ENCODE data around the gene GGT7. TPM values are rescaled to one million over a fixed set of nuclear protein-coding genes. Genes with fewer than 3 reads are reported as not detected.
"Not testable (repeated sequence)": the region's sequence is repeated elsewhere in the genome, so short reads cannot be mapped to it uniquely, and the experiment has no call there.

Gene GGT7
- total RNA-seq, 1 donor from 2014 or later: 2.6 TPM

- Histone ChIP-seq H3K36me3 (ENCODE audit: control insufficient read depth in 3 of 3, insufficient read depth in 3 of 3, low read length in 3 of 3) (no peaks in the 10 kb centered on the region), H3K27ac (ENCODE audit: low read depth, low read length) (peak overlapping the region; percentile 75), H3K4me3 (ENCODE audit: low read length in 3 of 3) (peak overlapping the region; percentile 96 to 99 (median 99)), H3K9ac (ENCODE audit: low read depth in 1 of 3, low read length in 3 of 3) (peak overlapping the region; percentile 90 to 97 (median 97)), H3K9me3 (ENCODE audit: control insufficient read depth in 3 of 3, low read length in 3 of 3) (no peaks in the 10 kb centered on the region), H3K4me1 (ENCODE audit: control insufficient read depth in 3 of 3, insufficient read depth in 3 of 3, low read length in 3 of 3) (peaks cover 20 to 32% (median 23%) of the 10 kb centered on the region in 3 donors), H3K27me3 (ENCODE audit: control insufficient read depth in 3 of 3, insufficient read depth in 3 of 3, low read length in 3 of 3) (no peaks in the 10 kb centered on the region)
Observed at GRCh38 chr20:34824452-34824805, 48.2 kb downstream of the GGT7 start.

DNA sequence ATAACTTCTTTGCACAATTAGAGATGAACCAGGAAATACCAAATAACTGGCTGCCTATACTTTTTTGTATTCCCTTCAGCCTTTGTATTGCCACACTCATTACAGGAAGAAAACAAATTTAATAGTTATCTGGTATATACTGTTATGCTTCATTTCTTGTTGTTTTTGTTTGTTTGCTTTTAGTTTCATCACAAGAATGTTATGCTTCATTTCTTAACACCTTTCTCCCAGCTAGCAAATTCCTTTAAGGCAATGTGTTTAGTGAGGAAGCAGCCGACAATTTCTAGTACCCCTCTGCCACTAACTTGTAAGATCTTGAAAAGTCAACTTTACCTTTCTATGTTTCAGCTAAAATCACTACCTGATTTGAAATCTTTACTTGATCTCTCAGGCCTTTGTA lies 48.6 kb downstream of the GGT7 start:
- H3K27me3 ChIP-seq (ENCODE audit: control insufficient read depth in 3 of 3, insufficient read depth in 3 of 3, low read length in 3 of 3): no peaks in the 10 kb centered on the region
- no peaks in the 10 kb centered on the region for H3K9me3 ChIP-seq (ENCODE audit: control insufficient read depth in 3 of 3, low read length in 3 of 3)
- H3K36me3 ChIP-seq (ENCODE audit: control insufficient read depth in 3 of 3, insufficient read depth in 3 of 3, low read length in 3 of 3): no peaks in the 10 kb centered on the region
- peaks cover 20 to 32% (median 23%) of the 10 kb centered on the region in 3 donors for H3K4me1 ChIP-seq (ENCODE audit: control insufficient read depth in 3 of 3, insufficient read depth in 3 of 3, low read length in 3 of 3)
- peak overlapping the region; percentile 96 to 99 (median 99) for H3K4me3 ChIP-seq (ENCODE audit: low read length in 3 of 3)
- peak overlapping the region; percentile 90 to 97 (median 97) for H3K9ac ChIP-seq (ENCODE audit: low read depth in 1 of 3, low read length in 3 of 3)
- peak overlapping the region; percentile 75 for H3K27ac ChIP-seq (ENCODE audit: low read depth, low read length)

- Histone ChIP-seq H3K4me1 (ENCODE audit: control insufficient read depth in 3 of 3, insufficient read depth in 3 of 3, low read length in 3 of 3) (peaks cover 20 to 31% (median 25%) of the 10 kb centered on the region in 3 donors), H3K9me3 (ENCODE audit: control insufficient read depth in 3 of 3, low read length in 3 of 3) (no peaks in the 10 kb centered on the region)
Observed at GRCh38 chr20:34820805-34821578, 51.7 kb downstream of the GGT7 start.

GRCh38 chr20:34817801-34818200 lies 54.9 kb downstream of the GGT7 start:
- Histone ChIP-seq H3K9me3 (ENCODE audit: control insufficient read depth in 3 of 3, low read length in 3 of 3) (no peaks in the 10 kb centered on the region), H3K4me1 (ENCODE audit: control insufficient read depth in 3 of 3, insufficient read depth in 3 of 3, low read length in 3 of 3) (peaks cover 9 to 15% (median 14%) of the 10 kb centered on the region in 3 donors), H3K27ac (ENCODE audit: low read depth, low read length) (no peak overlapping the region), H3K27me3 (ENCODE audit: control insufficient read depth in 3 of 3, insufficient read depth in 3 of 3, low read length in 3 of 3) (no peaks in the 10 kb centered on the region), H3K9ac (ENCODE audit: low read depth in 1 of 3, low read length in 3 of 3) (no peak overlapping the region), H3K4me3 (ENCODE audit: low read length in 3 of 3) (no peak overlapping the region), H3K36me3 (ENCODE audit: control insufficient read depth in 3 of 3, insufficient read depth in 3 of 3, low read length in 3 of 3) (no peaks in the 10 kb centered on the region)

More at GRCh38 chr20:34820805-34821578, 51.7 kb downstream of the GGT7 start:
- no peaks in the 10 kb centered on the region for H3K27me3 ChIP-seq (ENCODE audit: control insufficient read depth in 3 of 3, insufficient read depth in 3 of 3, low read length in 3 of 3)
- H3K4me3 ChIP-seq (ENCODE audit: low read length in 3 of 3): no peak overlapping the region
- H3K27ac ChIP-seq (ENCODE audit: low read depth, low read length): no peak overlapping the region
- H3K36me3 ChIP-seq (ENCODE audit: control insufficient read depth in 3 of 3, insufficient read depth in 3 of 3, low read length in 3 of 3): no peaks in the 10 kb centered on the region
- no peak overlapping the region for H3K9ac ChIP-seq (ENCODE audit: low read depth in 1 of 3, low read length in 3 of 3)

GRCh38 chr20:34817072-34817471 lies 55.6 kb downstream of the GGT7 start:
- no peak overlapping the region for H3K4me3 ChIP-seq (ENCODE audit: low read length in 3 of 3)
- no peak overlapping the region for H3K27ac ChIP-seq (ENCODE audit: low read depth, low read length)
- no peaks in the 10 kb centered on the region for H3K27me3 ChIP-seq (ENCODE audit: control insufficient read depth in 3 of 3, insufficient read depth in 3 of 3, low read length in 3 of 3)
- no peaks in the 10 kb centered on the region for H3K36me3 ChIP-seq (ENCODE audit: control insufficient read depth in 3 of 3, insufficient read depth in 3 of 3, low read length in 3 of 3)
- peaks cover 4 to 10% (median 9%) of the 10 kb centered on the region in 3 donors for H3K4me1 ChIP-seq (ENCODE audit: control insufficient read depth in 3 of 3, insufficient read depth in 3 of 3, low read length in 3 of 3)
- no peak overlapping the region for H3K9ac ChIP-seq (ENCODE audit: low read depth in 1 of 3, low read length in 3 of 3)
- no peaks in the 10 kb centered on the region for H3K9me3 ChIP-seq (ENCODE audit: control insufficient read depth in 3 of 3, low read length in 3 of 3)

GRCh38 chr20:34815636-34816035 lies 57.0 kb downstream of the GGT7 start:
- no peaks in the 10 kb centered on the region for H3K27me3 ChIP-seq (ENCODE audit: control insufficient read depth in 3 of 3, insufficient read depth in 3 of 3, low read length in 3 of 3)
- H3K9ac ChIP-seq (ENCODE audit: low read depth in 1 of 3, low read length in 3 of 3): no peak overlapping the region
- no peaks in the 10 kb centered on the region for H3K9me3 ChIP-seq (ENCODE audit: control insufficient read depth in 3 of 3, low read length in 3 of 3)
- no peak overlapping the region for H3K4me3 ChIP-seq (ENCODE audit: low read length in 3 of 3)
- no peaks in the 10 kb centered on the region for H3K36me3 ChIP-seq (ENCODE audit: control insufficient read depth in 3 of 3, insufficient read depth in 3 of 3, low read length in 3 of 3)
- H3K27ac ChIP-seq (ENCODE audit: low read depth, low read length): no peak overlapping the region
- peaks cover 0 to 4% (median 2%) of the 10 kb centered on the region in 3 donors for H3K4me1 ChIP-seq (ENCODE audit: control insufficient read depth in 3 of 3, insufficient read depth in 3 of 3, low read length in 3 of 3)

- Histone ChIP-seq H3K4me1 (ENCODE audit: control insufficient read depth in 3 of 3, insufficient read depth in 3 of 3, low read length in 3 of 3) (peaks cover 0 to 2% (median 0%) of the 10 kb centered on the region in 3 donors), H3K9me3 (ENCODE audit: control insufficient read depth in 3 of 3, low read length in 3 of 3) (no peaks in the 10 kb centered on the region), H3K9ac (ENCODE audit: low read depth in 1 of 3, low read length in 3 of 3) (no peak overlapping the region), H3K4me3 (ENCODE audit: low read length in 3 of 3) (no peak overlapping the region), H3K27me3 (ENCODE audit: control insufficient read depth in 3 of 3, insufficient read depth in 3 of 3, low read length in 3 of 3) (no peaks in the 10 kb centered on the region), H3K27ac (ENCODE audit: low read depth, low read length) (no peak overlapping the region), H3K36me3 (ENCODE audit: control insufficient read depth in 3 of 3, insufficient read depth in 3 of 3, low read length in 3 of 3) (no peaks in the 10 kb centered on the region)
Observed at GRCh38 chr20:34808583-34808982, 64.1 kb downstream of the GGT7 start.

GRCh38 chr20:34807944-34808465 lies 64.7 kb downstream of the GGT7 start:
- H3K9me3 ChIP-seq (ENCODE audit: control insufficient read depth in 3 of 3, low read length in 3 of 3); H3K4me1 ChIP-seq (ENCODE audit: control insufficient read depth in 3 of 3, insufficient read depth in 3 of 3, low read length in 3 of 3); H3K4me3 ChIP-seq (ENCODE audit: low read length in 3 of 3); H3K9ac ChIP-seq (ENCODE audit: low read depth in 1 of 3, low read length in 3 of 3); H3K27me3 ChIP-seq (ENCODE audit: control insufficient read depth in 3 of 3, insufficient read depth in 3 of 3, low read length in 3 of 3); H3K36me3 ChIP-seq (ENCODE audit: control insufficient read depth in 3 of 3, insufficient read depth in 3 of 3, low read length in 3 of 3); H3K27ac ChIP-seq (ENCODE audit: low read depth, low read length): not testable (repeated sequence)

- Histone ChIP-seq H3K4me3 (ENCODE audit: low read length in 3 of 3) (no peak overlapping the region), H3K9me3 (ENCODE audit: control insufficient read depth in 3 of 3, low read length in 3 of 3) (no peaks in the 10 kb centered on the region), H3K27me3 (ENCODE audit: control insufficient read depth in 3 of 3, insufficient read depth in 3 of 3, low read length in 3 of 3) (no peaks in the 10 kb centered on the region), H3K9ac (ENCODE audit: low read depth in 1 of 3, low read length in 3 of 3) (no peak overlapping the region), H3K36me3 (ENCODE audit: control insufficient read depth in 3 of 3, insufficient read depth in 3 of 3, low read length in 3 of 3) (no peaks in the 10 kb centered on the region), H3K27ac (ENCODE audit: low read depth, low read length) (no peak overlapping the region), H3K4me1 (ENCODE audit: control insufficient read depth in 3 of 3, insufficient read depth in 3 of 3, low read length in 3 of 3) (peaks cover 0 to 2% (median 0%) of the 10 kb centered on the region in 3 donors)
Observed at GRCh38 chr20:34806255-34806654, 66.4 kb downstream of the GGT7 start.

- Histone ChIP-seq H3K4me3 (ENCODE audit: low read length in 3 of 3) (no peak overlapping the region), H3K9me3 (ENCODE audit: control insufficient read depth in 3 of 3, low read length in 3 of 3) (no peaks in the 10 kb centered on the region), H3K27me3 (ENCODE audit: control insufficient read depth in 3 of 3, insufficient read depth in 3 of 3, low read length in 3 of 3) (no peaks in the 10 kb centered on the region), H3K36me3 (ENCODE audit: control insufficient read depth in 3 of 3, insufficient read depth in 3 of 3, low read length in 3 of 3) (no peaks in the 10 kb centered on the region), H3K27ac (ENCODE audit: low read depth, low read length) (no peak overlapping the region), H3K9ac (ENCODE audit: low read depth in 1 of 3, low read length in 3 of 3) (no peak overlapping the region), H3K4me1 (ENCODE audit: control insufficient read depth in 3 of 3, insufficient read depth in 3 of 3, low read length in 3 of 3) (peaks cover 0 to 11% (median 4%) of the 10 kb centered on the region in 3 donors)
Observed at GRCh38 chr20:34798871-34799270, 73.8 kb downstream of the GGT7 start.

Measured in skeletal muscle tissue (tissue), 4 donors.